RWPE1 (cell line): ENCODE measurements around the gene PLXNB2.

Source experiments
- CTCF ChIA-PET: fragments of 350-600 bp; sonication (Branson Sonifier 250); formaldehyde crosslinking; extraction: SDS; loops from one replicate; lab custom pipeline; 2021; lab: Yijun Ruan, JAX
- POLR2A ChIA-PET: fragments of 400-600 bp; formaldehyde crosslinking; extraction: SDS; loops from one replicate; lab custom pipeline; 2020; ENCODE audit warnings: antibody characterized with exemption; ENCODE audit not compliant: low non-redundant PET; lab: Yijun Ruan, JAX
- DNase-seq: peaks from one replicate; pipeline ENCODE4 v3.0.0; 2012; ENCODE audit warnings: low spot score
- H3K27ac ChIP-seq: fragments of 450-650 bp; 2 replicates; pipeline ENCODE4 v1.5.1; 2017
- CTCF ChIP-seq: fragments of 450-650 bp; conservative IDR thresholded peaks from 2 replicates; pipeline ENCODE4 v1.5.1; 2017; ENCODE audit warnings: low read depth, mild to moderate bottlenecking

Gene PLXNB2

GRCh38 chr22:50227579-50228215 is 79.7 kb downstream of the PLXNB2 start:
- no peak for TF ChIP-seq CTCF
- ChIA-PET POLR2A (no interaction called here), CTCF (interaction anchor here (0.6 kb wide), 1 partner anchor 21 kb away, joined by 3 read pairs; no protein-coding TSS in a partner anchor)
- DNase-seq: no peak
- H3K27ac ChIP-seq: no peak overlapping the region; the same call in 1 of the 2 replicates

GRCh38 chr22:50226875-50227165 is 80.6 kb downstream of the PLXNB2 start:
- no peak for TF ChIP-seq CTCF
- no peak for DNase-seq
- CTCF ChIA-PET: no interaction called here
- H3K27ac ChIP-seq: no peak overlapping the region
- POLR2A ChIA-PET: no interaction called here

- CTCF ChIA-PET: no interaction called here
- POLR2A ChIA-PET: no interaction called here
Observed at GRCh38 chr22:50226063-50226874, 81.2 kb downstream of the PLXNB2 start.

GRCh38 chr22:50225200-50225969 is 82.1 kb downstream of the PLXNB2 start:
- TF ChIP-seq CTCF: no peak
- POLR2A ChIA-PET: no interaction called here
- CTCF ChIA-PET: no interaction called here
- DNase-seq: no peak
- H3K27ac ChIP-seq: no peak overlapping the region

More at GRCh38 chr22:50226063-50226874, 81.2 kb downstream of the PLXNB2 start:
- H3K27ac ChIP-seq: no peak overlapping the region
- TF ChIP-seq CTCF: no peak
- no peak for DNase-seq
